K562 (cell line): ENCODE data around the gene FAR2.

Source experiments
- HMG20B ChIP-seq: fragments of 250-450 bp; sonication (Bioruptor Pico); IDR thresholded peaks from 2 replicates; pipeline ENCODE4 v1.5.0; 2021; ENCODE audit warnings: mild to moderate bottlenecking
- MYC ChIP-seq, 2 experiments: fragments of 250-450 bp in 1 of 2; sonication (Bioruptor Pico) in 1 of 2; IDR thresholded peaks; 2 replicates each; pipeline versions ENCODE4 v1.5.1 to v1.6.1; 2012 to 2021; ENCODE audit warnings: low read depth in 2 of 2, borderline replicate concordance in 1 of 2, improper control_type of control experiment in 1 of 2, low read length in 1 of 2, mild to moderate bottlenecking in 1 of 2, moderate library complexity in 1 of 2
- POLR2A ChIP-seq: fragments of 450-650 bp; conservative IDR thresholded peaks from 2 replicates; pipeline ENCODE4 v1.6.1; 2016
- POLR2AphosphoS5 ChIP-seq: IDR thresholded peaks from 2 replicates; pipeline ENCODE4 v1.6.1; 2011; ENCODE audit warnings: mild to moderate bottlenecking, low read depth, low read length, moderate library complexity; ENCODE audit not compliant: control insufficient read depth, insufficient read depth
- RNF219 ChIP-seq: fragments of 250-450 bp; sonication (Bioruptor Pico); IDR thresholded peaks from 2 replicates; pipeline ENCODE4 v1.5.0; 2022; ENCODE audit warnings: mild to moderate bottlenecking
- ZNF79 ChIP-seq: fragments of 250-450 bp; sonication (Bioruptor Pico); IDR thresholded peaks from 2 replicates; pipeline ENCODE4 v1.4.0; 2020; ENCODE audit warnings: low read depth, mild to moderate bottlenecking, moderate library complexity
- TF ChIP-seq, protein P1 (sequence below), 3 experiments: IDR thresholded peaks in 2 of 3; conservative IDR thresholded peaks in 1 of 3; 2 replicates each; pipeline ENCODE4 v1.5.1; 2011 to 2012; ENCODE audit warnings: low read length in 3 of 3, mild to moderate bottlenecking in 3 of 3, control low read depth in 2 of 3, improper control_type of control experiment in 1 of 3, inconsistent platforms in 1 of 3, low read depth in 1 of 3, mixed read lengths in 1 of 3, moderate library complexity in 1 of 3; ENCODE audit not compliant: insufficient read depth in 2 of 3

- TF ChIP-seq MYC (IDR thresholded peaks at IDR 0.05; ENCODE audit: low read depth, low read length) (no peak), MYC (CRISPR knock-in tag; IDR thresholded peaks at IDR 0.05; ENCODE audit: borderline replicate concordance, low read depth) (no peak), ZNF79 (no peak), RNF219 (CRISPR knock-in tag) (no peak), POLR2AphosphoS5 (no peak), HMG20B (no peak), POLR2A (no peak)
- TF ChIP-seq, protein P1, sequence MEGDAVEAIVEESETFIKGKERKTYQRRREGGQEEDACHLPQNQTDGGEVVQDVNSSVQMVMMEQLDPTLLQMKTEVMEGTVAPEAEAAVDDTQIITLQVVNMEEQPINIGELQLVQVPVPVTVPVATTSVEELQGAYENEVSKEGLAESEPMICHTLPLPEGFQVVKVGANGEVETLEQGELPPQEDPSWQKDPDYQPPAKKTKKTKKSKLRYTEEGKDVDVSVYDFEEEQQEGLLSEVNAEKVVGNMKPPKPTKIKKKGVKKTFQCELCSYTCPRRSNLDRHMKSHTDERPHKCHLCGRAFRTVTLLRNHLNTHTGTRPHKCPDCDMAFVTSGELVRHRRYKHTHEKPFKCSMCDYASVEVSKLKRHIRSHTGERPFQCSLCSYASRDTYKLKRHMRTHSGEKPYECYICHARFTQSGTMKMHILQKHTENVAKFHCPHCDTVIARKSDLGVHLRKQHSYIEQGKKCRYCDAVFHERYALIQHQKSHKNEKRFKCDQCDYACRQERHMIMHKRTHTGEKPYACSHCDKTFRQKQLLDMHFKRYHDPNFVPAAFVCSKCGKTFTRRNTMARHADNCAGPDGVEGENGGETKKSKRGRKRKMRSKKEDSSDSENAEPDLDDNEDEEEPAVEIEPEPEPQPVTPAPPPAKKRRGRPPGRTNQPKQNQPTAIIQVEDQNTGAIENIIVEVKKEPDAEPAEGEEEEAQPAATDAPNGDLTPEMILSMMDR (IDR thresholded peaks at IDR 0.05 in 2 of 3, conservative IDR thresholded peaks at IDR 0.05 in 1 of 3; ENCODE audit: insufficient read depth in 2 of 3, low read depth in 1 of 3, low read length in 3 of 3) = no peak
Observed at GRCh38 chr12:29238822-29239291, 89.8 kb downstream of the FAR2 start.
